OCI-LY7 (cell line): Measurements from ENCODE around the gene ABCA13. TPM values are rescaled to one million over a fixed set of nuclear protein-coding genes. Genes with fewer than 3 reads are reported as not detected.

Source experiments
- BruUV-seq: library from RNA; stranded (reverse); fragments of 400-500 nt; replicated peaks from 2 replicates; lab custom pipeline; 2021; lab: Mats Ljungman, UMichigan
- CTCF ChIA-PET: fragments of 300-600 bp; sonication (Branson Sonifier 250); formaldehyde crosslinking; loops from one replicate; lab custom pipeline; 2022; ENCODE audit warnings: antibody characterized with exemption; ENCODE audit not compliant: unreplicated experiment; lab: Charles Lee
- POLR2A ChIA-PET: fragments of 300-600 bp; sonication (Branson Sonifier 250); formaldehyde crosslinking; loops from one replicate; lab custom pipeline; 2022; ENCODE audit warnings: antibody characterized with exemption; lab: Charles Lee
- DNase-seq: peaks from one replicate; pipeline ENCODE4 v3.0.0-alpha.2; 2015; ENCODE audit warnings: low spot score
- H2AFZ ChIP-seq: fragments of 200-600 bp; sonication (generic), shearing (Covaris generic); 2 replicates; pipeline ENCODE4 v1.6.1; 2014; ENCODE audit warnings: mild to moderate bottlenecking, antibody characterized with exemption, low read length, moderate library complexity
- H3K27ac ChIP-seq: fragments of 200-600 bp; sonication (generic); 2 replicates; pipeline ENCODE4 v1.5.1; 2014; ENCODE audit warnings: mixed run types, low read depth, mild to moderate bottlenecking, moderate library complexity, low read length, inconsistent platforms; ENCODE audit not compliant: poor library complexity, severe bottlenecking
- H3K36me3 ChIP-seq: fragments of 200-600 bp; sonication (generic); 2 replicates; pipeline ENCODE4 v1.6.1; 2014; ENCODE audit warnings: mild to moderate bottlenecking, antibody characterized with exemption, low read length, moderate library complexity, mixed read lengths; ENCODE audit not compliant: insufficient read depth
- H3K4me1 ChIP-seq: fragments of 200-600 bp; sonication (generic); 2 replicates; pipeline ENCODE4 v1.5.1; 2014; ENCODE audit warnings: mild to moderate bottlenecking, low read length; ENCODE audit not compliant: insufficient read depth, poor library complexity, severe bottlenecking
- H3K4me2 ChIP-seq: fragments of 200-600 bp; sonication (generic); 2 replicates; pipeline ENCODE4 v1.6.1; 2014; ENCODE audit warnings: mild to moderate bottlenecking, low read length
- H3K4me3 ChIP-seq: fragments of 200-600 bp; sonication (generic); 2 replicates; pipeline ENCODE4 v1.5.1; 2014; ENCODE audit warnings: mild to moderate bottlenecking, low read depth, low read length; ENCODE audit not compliant: poor library complexity, severe bottlenecking
- H3K79me2 ChIP-seq: fragments of 200-600 bp; sonication (generic); 2 replicates; pipeline ENCODE4 v1.6.1; 2016; ENCODE audit warnings: low read depth, mild to moderate bottlenecking, low read length, moderate library complexity, mixed read lengths; ENCODE audit not compliant: insufficient read depth
- H3K9me2 ChIP-seq: fragments of 200-600 bp; sonication (generic); 2 replicates; pipeline ENCODE4 v1.6.1; 2016; ENCODE audit warnings: mild to moderate bottlenecking, low read length, mixed read lengths; ENCODE audit not compliant: insufficient read depth
- H3K9me3 ChIP-seq: fragments of 200-600 bp; sonication (generic); 2 replicates; pipeline ENCODE4 v1.6.1; 2014; ENCODE audit warnings: mild to moderate bottlenecking, mixed run types, low read length, mixed read lengths
- H4K20me1 ChIP-seq: fragments of 200-600 bp; sonication (generic); 2 replicates; pipeline ENCODE4 v1.6.1; 2014; ENCODE audit warnings: mild to moderate bottlenecking, antibody characterized with exemption, low read length, moderate library complexity, mixed read lengths; ENCODE audit not compliant: insufficient read depth
- CTCF ChIP-seq: fragments of 200-600 bp; sonication (generic); conservative IDR thresholded peaks from 2 replicates; pipeline ENCODE4 v1.5.1; 2014; ENCODE audit warnings: mild to moderate bottlenecking, antibody characterized with exemption, low read length, moderate library complexity, mixed read lengths
- EZH2phosphoT487 ChIP-seq: fragments of 200-600 bp; sonication (generic); IDR thresholded peaks from 2 replicates; pipeline ENCODE4 v1.6.1; 2018; ENCODE audit warnings: low read depth, borderline replicate concordance, mild to moderate bottlenecking, mixed run types, antibody characterized with exemption, low read length, moderate library complexity, mixed read lengths
- intact Hi-C: fragments of 100-400 bp; cut with micrococcal nuclease; formaldehyde crosslinking; loops from one replicate; pipeline ENCODE4 v1.10.0; 2022; ENCODE audit not compliant: unreplicated experiment
- total RNA-seq, 2 experiments: library from RNA; depleted of rRNA in 1 of 2; stranded (reverse); fragments of >200 nt in 1 of 2; shearing (Covaris generic) in 1 of 2; gene quantifications; 2 replicates each; pipeline ENCODE4 v1.2.3, GENCODE V29; 2014 to 2022

Gene ABCA13
- total RNA-seq, 2 experiments from 2014 or later = not detected

- no peak overlapping the region for H3K27ac ChIP-seq
- H3K36me3 ChIP-seq = no peaks in the 10 kb centered on the region
- no peak overlapping the region for H3K4me2 ChIP-seq
- POLR2A ChIA-PET = no interaction called here
- DNase-seq = no peak
- H3K4me1 ChIP-seq = no peaks in the 10 kb centered on the region
- H3K79me2 ChIP-seq = no peaks in the 10 kb centered on the region
- H3K9me2 ChIP-seq = no peaks in the 10 kb centered on the region
- no peak overlapping the region for H2AFZ ChIP-seq
- CTCF ChIA-PET = no interaction called here
- no TSS peak for BruUV-seq
- no peak for TF ChIP-seq EZH2phosphoT487
- TF ChIP-seq CTCF = no peak
- intact Hi-C loops = no loop called here
- no peaks in the 10 kb centered on the region for H4K20me1 ChIP-seq
- no peaks in the 10 kb centered on the region for H3K9me3 ChIP-seq
- no peak overlapping the region for H3K4me3 ChIP-seq
These were observed 118.4 kb downstream of the ABCA13 start for GRCh38 chr7:48289656-48290055.

- no peak overlapping the region for H3K4me3 ChIP-seq
- intact Hi-C loops = no loop called here
- ChIA-PET POLR2A (interaction anchor here (0.6 to 0.7 kb wide), 2 partner anchors 47 to 698 kb away, joined by 6 read pairs; no protein-coding TSS in a partner anchor), CTCF (no interaction called here)
- no TSS peak for BruUV-seq
- no peaks in the 10 kb centered on the region for H4K20me1 ChIP-seq
- DNase-seq = no peak
- H3K4me1 ChIP-seq = no peaks in the 10 kb centered on the region
- no peak overlapping the region for H3K4me2 ChIP-seq
- H3K9me3 ChIP-seq = no peaks in the 10 kb centered on the region
- H2AFZ ChIP-seq = no peak overlapping the region
- H3K36me3 ChIP-seq = no peaks in the 10 kb centered on the region
- H3K79me2 ChIP-seq = no peaks in the 10 kb centered on the region
- H3K27ac ChIP-seq = no peak overlapping the region
- no peak for TF ChIP-seq EZH2phosphoT487
- TF ChIP-seq CTCF = no peak
- H3K9me2 ChIP-seq = no peaks in the 10 kb centered on the region
These were observed 121.7 kb downstream of the ABCA13 start for GRCh38 chr7:48292949-48293348.

GRCh38 chr7:48295296-48295971 is 124.2 kb downstream of the ABCA13 start:
- H3K4me3 ChIP-seq = no peak overlapping the region
- no peaks in the 10 kb centered on the region for H3K36me3 ChIP-seq
- no peaks in the 10 kb centered on the region for H3K9me3 ChIP-seq
- POLR2A ChIA-PET = no interaction called here
- CTCF ChIA-PET = no interaction called here
- H2AFZ ChIP-seq = no peak overlapping the region
- no peaks in the 10 kb centered on the region for H3K9me2 ChIP-seq
- BruUV-seq = no TSS peak
- H3K4me1 ChIP-seq = peaks cover 11% of the 10 kb centered on the region
- no peak for TF ChIP-seq CTCF
- TF ChIP-seq EZH2phosphoT487 = no peak
- H3K79me2 ChIP-seq = no peaks in the 10 kb centered on the region
- no peaks in the 10 kb centered on the region for H4K20me1 ChIP-seq
- H3K4me2 ChIP-seq = no peak overlapping the region
- DNase-seq = no peak
- H3K27ac ChIP-seq = no peak overlapping the region
- intact Hi-C loops = no loop called here
